HFFc6 (cell line): ENCODE measurements around the gene CADM4. TPM values are rescaled to one million over a fixed set of nuclear protein-coding genes. Genes with fewer than 3 reads are reported as not detected.

Experiments
- DNase-seq: peaks from one replicate; pipeline ENCODE4 v3.0.0-alpha.2; 2018
- H3K27ac Mint-ChIP-seq: 2 replicates; pipeline ENCODE4 v1.8.0; 2020; ENCODE audit warnings: mild to moderate bottlenecking, mixed read lengths
- H3K27me3 Mint-ChIP-seq: 2 replicates; pipeline ENCODE4 v1.8.0; 2021; ENCODE audit warnings: mild to moderate bottlenecking, moderate library complexity, mixed read lengths; ENCODE audit not compliant: insufficient read depth
- H3K36me3 Mint-ChIP-seq: 2 replicates; pipeline ENCODE4 v1.8.0; 2021; ENCODE audit warnings: low read depth, mixed read lengths
- H3K4me1 Mint-ChIP-seq: 2 replicates; pipeline ENCODE4 v1.8.0; 2020; ENCODE audit warnings: low read depth, mixed read lengths
- H3K4me3 Mint-ChIP-seq: 2 replicates; pipeline ENCODE4 v1.8.0; 2020; ENCODE audit warnings: mild to moderate bottlenecking, moderate library complexity, mixed read lengths
- H3K9me3 Mint-ChIP-seq: 2 replicates; pipeline ENCODE4 v1.8.0; 2020; ENCODE audit warnings: mild to moderate bottlenecking, mixed read lengths
- CTCF ChIP-seq: fragments of 200-600 bp; sonication (generic); IDR thresholded peaks from 2 replicates; pipeline ENCODE4 v1.5.0; 2021; ENCODE audit warnings: antibody characterized with exemption, mild to moderate bottlenecking
- total RNA-seq, 6 experiments: library from RNA; stranded (reverse); fragmentation: NEBNext Ultra II Directional; extraction: Animal tissue kit (Norgen Biotek cat#: 25700); gene quantifications; 2 replicates in 1 of 6; 3 replicates in 5 of 6; pipeline ENCODE4 v1.2.3, GENCODE V29; 2021

Gene CADM4
- total RNA-seq, 6 experiments from 2014 or later, result 0.43 to 1.3 (median 0.82) TPM

DNA sequence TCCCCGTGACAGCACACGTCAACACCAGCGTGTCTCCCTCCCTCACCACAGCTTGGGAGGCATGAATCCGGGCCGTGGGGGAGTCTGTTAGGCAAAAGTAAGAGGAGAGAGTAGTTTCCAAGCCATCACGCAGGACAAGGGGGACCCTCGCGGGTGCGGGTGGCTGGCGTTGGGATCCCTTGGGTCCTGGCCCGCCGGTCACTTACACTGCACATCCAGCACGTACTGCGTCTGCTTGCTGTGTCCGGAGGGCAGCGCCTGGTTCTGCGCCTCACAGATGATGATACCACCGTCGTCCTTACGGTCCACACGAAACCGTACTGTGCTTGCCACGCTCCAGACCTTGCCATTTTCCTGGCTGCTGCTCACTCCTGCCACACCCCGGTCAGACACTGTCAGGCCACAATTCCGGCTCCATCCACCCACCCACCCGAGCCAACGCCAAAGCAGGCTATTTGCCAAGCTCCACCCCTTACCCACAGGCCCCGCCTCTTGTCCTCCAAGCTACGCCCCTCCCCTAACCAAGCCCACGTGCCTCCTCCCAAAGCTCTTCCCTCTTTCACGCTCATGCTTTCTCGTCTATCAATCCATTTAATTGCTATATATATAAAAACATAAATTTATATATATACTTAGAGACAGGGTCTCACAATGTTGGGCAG, 13.6 kb downstream of the CADM4 start:
- Mint-ChIP-seq H3K27me3 (peaks cover 2% of the 10 kb centered on the region), H3K27ac (no peak overlapping the region), H3K36me3 (no peaks in the 10 kb centered on the region), H3K4me3 (no peak overlapping the region), H3K4me1 (no peaks in the 10 kb centered on the region), H3K9me3 (no peaks in the 10 kb centered on the region)
- no peak for TF ChIP-seq CTCF
- DNase-seq, result no peak

- Mint-ChIP-seq H3K9me3 (no peaks in the 10 kb centered on the region), H3K4me1 (peaks cover 11% of the 10 kb centered on the region), H3K4me3 (no peak overlapping the region), H3K27me3 (peaks cover 2% of the 10 kb centered on the region; the same call in 1 of the 2 replicates), H3K27ac (no peak overlapping the region), H3K36me3 (no peaks in the 10 kb centered on the region)
- TF ChIP-seq CTCF, result no peak; the same call in 1 of the 2 replicates
- no peak for DNase-seq
Measured at GRCh38 chr19:43624933-43625332, 14.7 kb downstream of the CADM4 start.

DNA sequence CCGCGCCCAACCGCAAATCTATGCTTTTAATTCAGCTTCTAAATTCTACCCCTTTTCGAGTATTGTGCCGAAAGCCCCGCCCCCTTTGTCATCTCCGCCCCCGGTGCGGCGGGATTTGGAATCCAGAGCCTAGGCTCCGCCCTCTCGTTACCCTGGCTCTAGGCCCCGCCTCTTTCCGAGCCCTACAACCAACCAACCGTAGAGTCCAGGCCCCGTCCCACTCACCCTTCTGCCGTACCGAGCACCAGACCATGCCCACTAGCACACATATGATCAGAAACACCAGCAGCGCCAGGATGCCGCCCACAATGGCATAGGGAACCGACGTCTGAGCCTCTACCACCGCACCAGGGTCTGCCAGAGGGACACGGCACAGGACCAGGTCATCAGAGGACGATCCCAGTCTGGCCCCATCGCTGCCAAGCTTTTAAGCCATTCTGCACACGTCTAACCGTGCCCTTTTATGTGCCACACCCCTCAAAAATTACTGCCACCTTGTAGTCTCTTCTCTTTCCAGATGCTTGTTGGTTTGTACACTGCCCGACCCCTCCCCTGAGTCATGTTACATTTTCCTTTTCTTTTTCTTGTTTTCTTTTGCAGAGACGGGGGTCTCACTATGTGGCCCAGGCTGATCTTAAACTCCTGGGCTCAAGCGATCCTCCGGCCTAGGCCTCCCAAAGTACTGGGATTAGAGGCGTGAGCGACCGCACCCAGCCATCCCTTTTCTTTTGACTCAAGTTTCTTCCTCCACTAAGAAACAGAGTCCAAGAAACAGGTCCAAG, 15.6 kb downstream of the CADM4 start:
- Mint-ChIP-seq H3K9me3 (no peaks in the 10 kb centered on the region), H3K27ac (no peak overlapping the region; the same call in 1 of the 2 replicates), H3K4me3 (no peak overlapping the region), H3K4me1 (peaks cover 15% of the 10 kb centered on the region), H3K27me3 (peaks cover 5% of the 10 kb centered on the region), H3K36me3 (no peaks in the 10 kb centered on the region)
- DNase-seq, result no peak
- no peak for TF ChIP-seq CTCF

- Mint-ChIP-seq H3K9me3 (no peaks in the 10 kb centered on the region), H3K27me3 (peaks cover 5% of the 10 kb centered on the region), H3K4me3 (no peak overlapping the region), H3K4me1 (peaks cover 21% of the 10 kb centered on the region), H3K27ac (no peak overlapping the region), H3K36me3 (no peaks in the 10 kb centered on the region)
- TF ChIP-seq CTCF, result no peak
- no peak for DNase-seq
Measured at GRCh38 chr19:43622956-43623355, 16.7 kb downstream of the CADM4 start.

DNA sequence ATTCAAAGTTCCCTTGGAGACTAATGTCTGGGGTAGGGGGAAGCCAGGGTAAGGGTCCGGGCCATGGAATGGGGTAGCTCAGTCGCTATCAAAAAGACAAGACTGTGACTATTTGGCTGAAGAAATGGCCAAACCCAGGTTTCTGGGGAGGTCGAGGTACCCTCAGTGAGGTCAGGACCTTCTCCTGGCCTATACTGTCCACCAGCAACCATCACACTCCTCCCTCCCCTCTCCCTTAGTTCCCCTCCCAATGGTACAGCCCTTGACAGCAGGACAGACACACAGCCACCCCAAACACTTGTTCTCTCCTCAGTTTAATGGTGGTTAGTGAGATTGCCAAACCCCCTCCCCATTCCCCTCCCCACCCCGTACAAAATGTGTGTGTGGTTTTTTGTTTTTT, 17.6 kb downstream of the CADM4 start:
- DNase-seq, result no peak
- H3K9me3 Mint-ChIP-seq, result no peaks in the 10 kb centered on the region
- no peak overlapping the region for H3K27ac Mint-ChIP-seq

More for the DNA sequence above, 17.6 kb downstream of the CADM4 start:
- H3K36me3 Mint-ChIP-seq, result no peaks in the 10 kb centered on the region
- H3K4me1 Mint-ChIP-seq, result peaks cover 21% of the 10 kb centered on the region
- no peak for TF ChIP-seq CTCF
- no peak overlapping the region for H3K4me3 Mint-ChIP-seq
- H3K27me3 Mint-ChIP-seq, result peaks cover 5% of the 10 kb centered on the region
